HEK293 (cell line): ENCODE results near the gene TMEM87B.

Source experiments
- AEBP2 ChIP-seq: fragments of 450-650 bp; formaldehyde crosslinking; IDR thresholded peaks from 2 replicates; pipeline ENCODE4 v1.5.1; 2016; ENCODE audit warnings: missing biosample characterization, missing genetic modification characterization, borderline replicate concordance
- GLI2 ChIP-seq: fragments of 450-650 bp; formaldehyde crosslinking; IDR thresholded peaks from 2 replicates; pipeline ENCODE4; 2017; ENCODE audit warnings: missing biosample characterization, missing genetic modification characterization, low read depth, borderline replicate concordance
- KLF17 ChIP-seq: fragments of 450-650 bp; formaldehyde crosslinking; IDR thresholded peaks from 2 replicates; pipeline ENCODE4 v1.5.1; 2016; ENCODE audit warnings: missing biosample characterization, missing genetic modification characterization
- PRDM6 ChIP-seq: fragments of 450-650 bp; formaldehyde crosslinking; IDR thresholded peaks from 2 replicates; pipeline ENCODE4 v1.5.1; 2017; ENCODE audit warnings: missing biosample characterization, missing genetic modification characterization
- ZBTB21 ChIP-seq: fragments of 450-650 bp; formaldehyde crosslinking; IDR thresholded peaks from 2 replicates; pipeline ENCODE4 v1.5.1; 2017; ENCODE audit warnings: missing biosample characterization, missing genetic modification characterization
- ZNF221 ChIP-seq: fragments of 450-650 bp; formaldehyde crosslinking; IDR thresholded peaks from 2 replicates; pipeline ENCODE4 v1.5.1; 2017; ENCODE audit warnings: missing biosample characterization, missing genetic modification characterization, borderline replicate concordance
- ZNF23 ChIP-seq: fragments of 450-650 bp; formaldehyde crosslinking; IDR thresholded peaks from 2 replicates; pipeline ENCODE4 v1.5.1; 2016; ENCODE audit warnings: missing biosample characterization, missing genetic modification characterization, borderline replicate concordance
- ZNF626 ChIP-seq: fragments of 450-650 bp; sonication (Bioruptor Pico); formaldehyde crosslinking; IDR thresholded peaks from 2 replicates; pipeline ENCODE4 v1.5.1; 2018; ENCODE audit warnings: missing biosample characterization, missing genetic modification characterization, inconsistent platforms
- ZNF768 ChIP-seq: fragments of 450-650 bp; formaldehyde crosslinking; IDR thresholded peaks from 2 replicates; pipeline ENCODE4 v1.5.1; 2018; ENCODE audit warnings: missing biosample characterization, mild to moderate bottlenecking, missing genetic modification characterization
- ZNF830 ChIP-seq: fragments of 450-650 bp; IDR thresholded peaks from 2 replicates; pipeline ENCODE4 v1.5.0; 2018; ENCODE audit warnings: missing biosample characterization, missing genetic modification characterization, low read depth, mild to moderate bottlenecking, moderate library complexity
- ZSCAN23 ChIP-seq: fragments of 450-650 bp; formaldehyde crosslinking; IDR thresholded peaks from 2 replicates; pipeline ENCODE4 v1.5.1; 2016; ENCODE audit warnings: missing biosample characterization, missing genetic modification characterization
- TF ChIP-seq, protein P1 (sequence below): fragments of 450-650 bp; formaldehyde crosslinking; IDR thresholded peaks from 2 replicates; pipeline ENCODE4 v1.5.1; 2016; ENCODE audit warnings: missing biosample characterization, missing genetic modification characterization

GRCh38 chr2:112121682-112122254 lies 66.7 kb downstream of the TMEM87B start:
- TF ChIP-seq ZNF221 (tag by site-specific recombination) (no peak), ZNF23 (tag by site-specific recombination) (no peak), ZNF626 (tag by site-specific recombination) (no peak), AEBP2 (tag by site-specific recombination) (no peak), GLI2 (tag by site-specific recombination) (no peak), ZBTB21 (no peak), ZSCAN23 (tag by site-specific recombination) (no peak), ZNF768 (tag by site-specific recombination) (no peak), KLF17 (tag by site-specific recombination) (no peak), ZNF830 (no peak), PRDM6 (tag by site-specific recombination) (no peak)
- TF ChIP-seq, protein P1, sequence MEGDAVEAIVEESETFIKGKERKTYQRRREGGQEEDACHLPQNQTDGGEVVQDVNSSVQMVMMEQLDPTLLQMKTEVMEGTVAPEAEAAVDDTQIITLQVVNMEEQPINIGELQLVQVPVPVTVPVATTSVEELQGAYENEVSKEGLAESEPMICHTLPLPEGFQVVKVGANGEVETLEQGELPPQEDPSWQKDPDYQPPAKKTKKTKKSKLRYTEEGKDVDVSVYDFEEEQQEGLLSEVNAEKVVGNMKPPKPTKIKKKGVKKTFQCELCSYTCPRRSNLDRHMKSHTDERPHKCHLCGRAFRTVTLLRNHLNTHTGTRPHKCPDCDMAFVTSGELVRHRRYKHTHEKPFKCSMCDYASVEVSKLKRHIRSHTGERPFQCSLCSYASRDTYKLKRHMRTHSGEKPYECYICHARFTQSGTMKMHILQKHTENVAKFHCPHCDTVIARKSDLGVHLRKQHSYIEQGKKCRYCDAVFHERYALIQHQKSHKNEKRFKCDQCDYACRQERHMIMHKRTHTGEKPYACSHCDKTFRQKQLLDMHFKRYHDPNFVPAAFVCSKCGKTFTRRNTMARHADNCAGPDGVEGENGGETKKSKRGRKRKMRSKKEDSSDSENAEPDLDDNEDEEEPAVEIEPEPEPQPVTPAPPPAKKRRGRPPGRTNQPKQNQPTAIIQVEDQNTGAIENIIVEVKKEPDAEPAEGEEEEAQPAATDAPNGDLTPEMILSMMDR: no peak
